ENCODE data around the gene OCA2.
"Not testable (repeated sequence)": the region's sequence is repeated elsewhere in the genome, so short reads cannot be mapped to it uniquely, and the experiment has no call there.

Gene OCA2

DNA sequence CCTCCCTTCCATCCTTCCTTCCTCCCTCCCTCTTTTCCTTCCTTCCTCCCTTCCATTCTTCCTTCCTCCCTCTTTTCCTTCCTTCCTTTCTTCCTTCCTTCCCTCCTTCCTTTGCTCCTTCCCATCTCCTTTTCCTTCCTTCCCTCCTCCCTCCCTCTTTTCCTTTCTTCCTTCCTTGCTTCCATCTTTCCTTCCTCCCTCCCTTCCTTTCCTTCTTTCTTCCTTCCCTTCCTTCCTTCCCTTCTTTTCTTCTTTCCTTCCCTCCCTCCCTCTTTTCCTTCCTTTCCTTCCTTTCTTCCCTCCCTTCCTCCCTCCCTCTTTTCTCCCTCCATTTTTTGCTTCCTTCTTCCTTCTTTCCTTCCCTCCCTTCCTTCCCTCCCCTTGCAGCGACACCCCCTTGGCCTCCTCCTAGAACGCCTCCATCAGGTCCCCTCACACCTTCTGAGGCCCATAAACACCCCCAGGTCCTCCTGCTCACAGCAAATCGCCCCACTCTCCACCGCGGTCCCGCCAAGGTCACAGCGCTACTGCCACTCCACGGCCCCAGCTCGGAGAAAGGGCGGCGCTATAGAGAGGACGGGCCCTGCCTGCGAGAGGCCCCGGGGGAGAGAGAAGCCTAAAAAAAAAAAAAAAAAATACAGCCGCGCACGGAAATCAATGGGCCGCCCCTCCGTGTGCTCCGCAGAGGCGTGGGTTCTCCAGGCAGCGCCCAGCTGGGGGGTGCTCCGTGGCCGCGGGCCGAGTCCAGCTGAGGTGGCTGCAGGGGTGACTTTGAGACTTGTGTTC is 328.2 kb downstream of the OCA2 start:
- DNase-seq (ENCODE audit: low spot score) = no peak

DNA sequence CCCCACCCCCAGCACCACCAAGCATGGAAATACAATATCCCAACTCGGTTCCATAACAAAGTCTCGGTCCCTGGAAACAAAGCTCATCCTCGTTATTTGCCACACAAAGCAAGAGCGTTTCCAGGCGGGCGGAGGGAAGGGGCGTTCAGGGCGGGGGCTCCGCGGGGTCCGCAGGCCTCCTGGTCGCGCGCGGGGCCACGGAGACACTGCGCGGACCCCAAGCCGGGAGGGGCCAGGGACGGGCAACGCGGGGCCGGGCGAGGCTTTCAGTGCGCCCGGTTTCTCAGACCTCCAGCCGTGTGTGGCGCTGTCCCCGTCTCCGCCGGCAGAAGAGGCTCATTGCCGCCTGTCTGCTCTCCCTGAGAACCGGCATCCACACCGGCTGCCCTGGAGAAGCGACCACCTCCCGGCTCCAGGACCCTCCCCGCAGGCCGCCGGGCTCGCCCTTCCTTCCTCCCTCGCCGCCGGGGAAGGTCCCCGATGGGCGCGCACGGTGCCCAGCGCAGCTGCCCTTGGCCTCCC is 329.0 kb downstream of the OCA2 start:
- no peak for DNase-seq (ENCODE audit: low spot score)

DNA sequence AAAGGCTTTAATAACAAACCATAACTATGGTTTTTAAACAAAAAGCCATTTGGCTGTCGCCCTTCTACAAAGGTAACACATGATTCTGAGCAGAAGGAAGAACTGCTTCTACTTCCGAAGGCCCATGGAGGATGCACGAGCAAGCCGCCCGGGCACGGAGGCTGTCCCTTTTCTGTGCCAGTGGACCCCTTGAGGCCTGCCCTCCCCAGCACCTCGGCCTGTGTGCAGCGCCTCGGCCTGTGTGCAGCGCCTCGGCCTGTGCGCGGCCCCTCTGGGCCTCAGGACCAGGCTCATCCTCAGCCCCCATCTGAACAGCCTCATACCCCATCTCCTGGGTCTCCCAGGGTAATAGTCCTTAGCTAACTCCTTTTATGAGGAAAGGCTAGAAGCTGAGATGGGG is 329.5 kb downstream of the OCA2 start:
- DNase-seq (ENCODE audit: low spot score) = no peak

DNA sequence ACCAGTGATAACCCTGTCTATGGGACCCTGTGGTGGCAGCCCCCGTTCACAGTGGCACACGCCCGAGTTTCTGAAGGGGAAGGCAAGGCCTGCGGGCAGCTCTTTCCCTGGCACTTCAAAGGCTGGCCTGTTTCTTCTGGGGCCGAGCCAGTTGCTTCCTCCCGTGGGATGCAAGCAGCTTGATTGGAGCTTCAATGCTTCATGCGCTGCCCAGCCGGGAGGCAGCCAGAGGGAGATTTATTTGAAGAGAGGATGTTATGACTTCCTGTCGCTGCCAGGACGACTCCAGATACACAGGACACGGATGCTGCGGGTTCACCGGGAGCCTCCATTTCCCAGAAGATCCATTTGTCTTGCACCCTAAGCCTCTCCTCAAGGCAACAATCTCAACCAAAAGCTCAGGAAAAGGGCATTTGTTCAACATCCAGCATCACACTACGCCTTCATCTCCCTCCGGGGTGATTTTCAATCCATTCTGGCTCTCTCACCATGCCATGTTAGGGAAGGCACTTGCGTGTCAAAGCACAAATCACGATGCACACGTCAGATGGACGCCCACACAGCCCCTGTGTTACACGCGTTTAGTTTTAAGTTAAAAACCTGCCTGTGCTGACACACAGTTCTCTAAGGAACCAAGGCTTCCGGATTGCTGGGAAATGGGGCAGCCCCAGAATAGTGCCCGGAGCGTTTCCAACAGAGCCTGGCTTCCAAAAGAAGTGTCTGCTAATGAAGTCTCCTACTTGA is 330.2 kb downstream of the OCA2 start:
- DNase-seq (ENCODE audit: low spot score) = peak; percentile 42

DNA sequence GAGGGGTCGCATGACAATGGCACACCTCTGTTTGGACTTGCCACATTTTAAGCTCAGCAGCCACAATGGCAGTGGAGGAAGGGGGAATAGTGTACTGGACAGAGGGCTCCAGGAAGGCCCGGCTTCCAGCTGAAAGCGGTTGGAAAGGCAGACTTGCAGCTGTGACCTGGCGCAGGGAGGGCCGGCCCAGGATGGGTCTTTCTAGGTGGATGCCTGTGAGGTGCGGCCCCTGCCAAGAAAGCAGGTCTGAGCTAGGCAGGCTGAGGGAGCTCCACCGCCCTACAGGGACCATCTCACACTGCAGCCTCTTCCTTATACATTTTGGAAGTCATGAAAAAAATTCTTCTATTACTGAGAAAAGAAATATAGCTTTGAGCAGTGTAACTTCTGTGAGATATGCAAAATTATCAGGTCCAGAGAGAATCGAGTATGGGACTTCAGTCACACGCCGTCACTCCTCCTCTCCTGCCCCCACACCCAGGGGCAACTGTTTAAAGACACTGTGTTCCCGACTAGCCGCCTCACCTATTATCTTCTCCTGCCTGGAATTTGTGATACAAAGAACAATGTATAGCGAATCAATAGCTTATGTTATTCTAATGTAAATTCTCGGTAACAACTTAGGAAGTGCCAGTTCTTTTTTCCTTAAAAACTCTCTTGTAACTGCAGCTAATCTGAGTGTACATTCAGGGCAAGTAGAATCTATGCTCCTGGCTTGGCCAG is 331.0 kb downstream of the OCA2 start:
- no peak for DNase-seq (ENCODE audit: low spot score)

DNA sequence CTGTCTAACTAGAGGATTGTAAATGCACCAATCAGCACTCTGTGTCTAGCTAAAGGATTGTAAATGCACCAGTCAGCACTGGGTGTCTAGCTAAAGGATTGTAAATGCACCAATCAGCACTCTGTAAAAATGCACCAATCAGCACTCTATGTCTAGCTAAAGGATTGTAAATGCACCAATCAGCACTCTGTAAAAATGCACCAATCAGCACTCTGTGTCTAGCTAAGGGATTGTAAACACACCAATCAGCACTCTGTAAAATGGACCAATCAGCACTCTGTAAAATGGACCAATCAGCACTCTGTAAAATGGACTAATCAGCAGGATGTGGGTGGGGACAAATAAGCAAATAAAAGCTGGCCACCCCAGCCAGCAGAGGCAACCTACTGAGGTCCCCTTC is 331.7 kb downstream of the OCA2 start:
- DNase-seq (ENCODE audit: low spot score) = not testable (repeated sequence)

DNA sequence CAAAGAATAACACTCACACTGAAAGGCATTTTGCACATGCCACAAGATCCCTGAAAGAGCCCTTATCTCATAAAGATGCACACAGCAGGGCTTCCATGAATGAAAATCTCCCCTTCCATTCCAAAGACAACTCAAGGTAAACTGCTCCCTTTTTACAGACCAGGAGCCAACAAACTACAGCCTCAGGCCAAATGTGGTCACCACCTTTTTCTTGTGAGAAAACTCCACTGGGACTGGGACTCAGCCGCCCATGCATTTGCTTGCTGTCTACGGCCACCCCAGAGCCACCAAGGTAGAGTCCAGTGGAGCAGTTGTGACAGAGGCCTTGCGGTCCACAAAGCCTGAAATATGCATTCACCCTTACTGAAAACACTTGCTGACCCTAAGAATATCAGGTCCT is 334.8 kb downstream of the OCA2 start:
- no peak for DNase-seq (ENCODE audit: low spot score)

DNA sequence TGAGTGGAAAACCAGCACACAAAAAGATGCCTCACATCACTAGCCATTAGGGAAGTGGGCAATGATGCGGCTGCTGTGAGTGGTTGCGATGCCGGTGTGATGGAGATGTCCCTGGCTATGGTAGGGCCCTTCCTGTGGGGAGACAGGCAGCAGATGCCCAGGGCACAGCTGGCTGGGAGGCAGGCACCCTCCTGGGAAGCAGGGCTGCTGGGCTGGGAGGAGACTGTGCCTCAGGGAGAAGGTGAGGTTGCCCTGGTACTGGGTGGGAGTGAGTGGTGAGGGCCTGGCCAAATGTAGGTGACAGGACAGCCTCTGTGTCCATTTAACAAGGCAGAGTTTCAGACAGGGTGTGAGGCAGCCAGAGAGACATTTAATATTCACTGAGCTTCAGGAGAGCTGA is 335.6 kb downstream of the OCA2 start:
- DNase-seq (ENCODE audit: low spot score) = no peak

DNA sequence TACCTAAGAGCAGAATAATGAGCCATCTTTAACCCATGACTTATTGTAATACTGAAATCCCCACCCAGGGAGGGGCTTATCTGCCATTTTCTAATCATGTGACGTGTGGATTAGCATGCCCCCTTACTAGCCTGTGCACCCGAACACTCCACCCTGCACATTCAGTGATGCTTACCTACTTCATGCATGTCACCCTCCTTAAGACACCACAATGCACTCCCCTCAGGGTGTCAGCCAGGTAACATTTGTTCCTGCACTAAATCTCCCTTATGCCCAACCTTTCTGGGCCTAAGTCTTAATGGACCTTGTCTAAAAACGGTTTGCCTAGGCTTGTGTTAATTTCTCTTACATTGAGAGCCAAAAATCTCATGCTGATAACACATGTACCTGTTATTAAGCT is 336.6 kb downstream of the OCA2 start:
- no peak for DNase-seq (ENCODE audit: low spot score)

DNA sequence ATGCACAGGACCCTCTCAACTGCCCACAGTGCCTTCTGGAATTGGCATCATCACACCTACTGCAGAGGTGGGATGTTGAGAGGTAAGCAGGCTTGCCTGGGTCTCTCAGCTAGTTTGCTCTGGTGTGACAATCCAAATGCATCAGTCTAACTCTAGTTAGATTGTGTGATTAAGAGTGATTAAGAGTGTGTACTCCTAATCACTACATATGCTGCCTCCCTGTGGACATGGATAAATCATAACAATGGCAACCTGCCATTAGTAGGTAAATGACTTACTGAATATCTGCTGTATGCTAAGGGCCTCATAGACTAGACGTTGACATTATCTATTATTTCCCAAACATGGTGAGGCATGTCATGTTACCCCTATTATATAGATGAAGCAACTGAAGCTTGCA is 342.1 kb downstream of the OCA2 start:
- DNase-seq (ENCODE audit: low spot score) = no peak

DNA sequence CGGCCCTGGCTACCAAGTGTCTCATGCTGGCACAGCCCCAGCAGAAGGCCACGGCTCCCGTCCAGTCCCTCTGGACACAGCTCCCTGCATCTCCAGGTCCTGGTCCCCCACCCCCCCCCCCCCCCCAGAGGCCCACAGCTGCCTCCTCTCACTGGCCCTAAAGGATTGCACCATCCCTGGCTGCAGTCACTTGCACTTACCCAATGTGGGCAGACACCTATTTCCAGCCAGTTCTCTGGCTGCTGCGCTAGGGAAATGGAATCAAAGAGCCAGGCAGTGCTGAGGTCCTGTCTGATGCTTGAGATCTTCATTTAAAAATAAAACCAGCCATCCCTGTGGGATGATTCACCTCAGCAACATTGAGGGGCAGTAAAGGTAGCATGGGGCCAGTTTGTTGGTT is 346.4 kb downstream of the OCA2 start:
- DNase-seq (ENCODE audit: low spot score) = no peak

DNA sequence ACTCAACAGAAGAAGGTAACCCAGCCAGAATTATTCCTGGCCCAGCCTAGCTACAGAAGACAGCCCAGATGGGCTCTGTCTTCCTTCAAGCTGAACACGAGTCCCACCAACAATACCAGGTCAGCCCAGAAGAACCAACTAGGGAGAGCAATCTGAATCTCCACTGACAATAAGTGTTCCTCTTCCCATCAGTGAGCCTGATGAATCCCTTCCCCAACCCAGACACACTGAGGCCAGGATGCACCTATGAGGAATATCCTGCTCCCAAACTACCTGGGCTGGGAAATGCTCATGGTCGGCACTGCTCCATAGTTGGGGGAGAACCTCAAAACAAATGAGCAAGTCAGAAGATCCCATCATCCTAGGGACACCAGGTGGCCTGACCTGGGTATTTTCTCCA is 351.1 kb downstream of the OCA2 start:
- no peak for DNase-seq (ENCODE audit: low spot score)

DNA sequence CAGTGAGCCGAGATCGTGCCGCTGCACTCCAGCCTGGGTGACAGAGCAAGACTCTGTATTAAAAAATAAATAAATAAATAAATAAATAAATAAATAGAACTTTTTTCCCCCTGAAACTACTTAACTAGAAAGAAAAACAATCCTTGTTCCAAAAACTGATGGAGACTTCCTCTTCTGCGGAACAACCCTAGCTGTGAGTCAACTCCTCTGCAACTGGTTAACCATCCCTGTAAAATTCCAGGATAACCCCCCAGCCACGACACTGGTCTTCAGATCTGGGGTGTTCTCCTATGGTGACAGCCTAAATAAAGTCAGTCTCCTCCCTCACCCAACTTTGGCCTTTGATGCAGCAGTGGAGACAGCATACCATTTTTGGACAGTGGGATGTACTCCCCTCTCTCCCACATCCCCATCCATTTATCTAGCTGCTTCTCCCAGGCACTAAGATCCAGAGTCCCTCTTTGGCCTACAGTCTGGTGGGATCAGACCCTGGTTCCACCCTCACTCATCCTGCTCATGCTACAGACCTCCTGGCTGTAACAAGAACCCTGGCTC is 352.6 kb downstream of the OCA2 start:
- no peak for DNase-seq (ENCODE audit: low spot score)

DNA sequence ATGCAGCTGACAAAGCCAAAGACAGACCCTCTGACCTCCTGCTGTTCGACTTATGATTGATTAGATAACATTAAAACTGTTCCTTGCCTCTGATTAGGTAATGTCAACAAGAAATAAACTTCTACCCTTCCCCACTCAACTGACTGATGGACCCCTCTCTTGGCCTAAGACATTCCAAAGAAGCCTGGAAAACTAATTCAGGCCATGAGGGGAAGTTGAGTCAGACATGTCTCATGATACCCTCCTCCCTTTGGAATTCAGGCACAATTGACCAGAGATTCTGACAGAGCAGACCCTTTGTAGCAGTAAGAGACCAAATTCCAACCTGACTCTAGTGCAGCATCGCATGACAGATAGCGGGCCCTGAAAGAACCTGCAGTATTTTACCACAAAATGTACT is 354.5 kb downstream of the OCA2 start:
- no peak for DNase-seq (ENCODE audit: low spot score)

DNA sequence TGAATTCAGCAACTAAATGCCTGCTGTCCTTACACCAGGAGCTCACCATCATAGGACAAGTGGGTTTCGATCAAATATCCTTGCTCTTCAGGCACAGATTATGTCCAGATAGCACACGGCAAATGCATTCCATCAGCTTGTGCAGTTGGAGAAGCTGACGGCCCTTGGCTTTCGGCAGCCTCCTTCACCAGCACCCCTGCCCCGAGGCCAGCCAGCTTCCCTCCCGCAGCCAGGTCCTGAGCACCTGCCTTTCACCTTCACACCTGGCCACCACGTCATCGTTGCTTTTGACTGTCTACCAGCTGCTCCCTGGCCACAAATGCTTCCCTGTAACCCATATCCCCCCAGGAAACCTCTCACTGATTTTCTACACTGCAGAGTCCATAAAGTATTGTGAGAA is 355.5 kb downstream of the OCA2 start:
- no peak for DNase-seq (ENCODE audit: low spot score)

DNA sequence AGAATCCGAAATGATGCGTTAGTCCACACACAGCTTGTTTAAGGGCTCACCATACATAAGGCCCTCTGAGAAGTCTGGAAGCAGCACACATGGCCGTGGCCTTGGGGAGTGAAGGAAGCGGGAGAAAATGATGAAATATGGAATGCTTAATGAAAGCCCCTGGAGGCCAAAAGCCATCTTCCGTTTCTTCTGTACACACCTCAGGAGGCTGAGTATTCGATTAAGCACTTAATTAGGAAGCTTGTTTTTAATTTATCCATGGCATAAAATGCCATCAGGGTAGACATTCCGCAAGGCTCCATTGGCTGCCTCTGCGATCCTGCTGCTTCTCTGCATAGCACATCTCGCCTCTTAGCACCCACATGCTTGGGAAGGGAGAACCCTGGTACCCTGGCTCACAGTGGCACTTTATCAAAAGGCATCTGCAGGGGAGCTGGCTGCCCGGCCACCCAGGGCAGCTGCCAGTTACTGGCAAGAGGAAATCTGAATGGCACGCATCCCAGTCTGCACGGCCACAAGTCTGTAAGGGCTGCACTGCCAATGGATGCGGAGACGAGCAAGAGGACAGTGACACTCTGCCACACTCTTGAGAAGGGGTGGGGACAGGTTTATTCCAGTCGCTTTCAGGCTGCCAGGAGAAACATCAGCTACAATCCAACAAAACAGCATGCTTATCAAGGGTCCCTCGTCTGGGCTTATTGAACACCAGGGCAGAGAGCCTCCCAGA is 356.2 kb downstream of the OCA2 start:
- peak; percentile 53 for DNase-seq (ENCODE audit: low spot score)

DNA sequence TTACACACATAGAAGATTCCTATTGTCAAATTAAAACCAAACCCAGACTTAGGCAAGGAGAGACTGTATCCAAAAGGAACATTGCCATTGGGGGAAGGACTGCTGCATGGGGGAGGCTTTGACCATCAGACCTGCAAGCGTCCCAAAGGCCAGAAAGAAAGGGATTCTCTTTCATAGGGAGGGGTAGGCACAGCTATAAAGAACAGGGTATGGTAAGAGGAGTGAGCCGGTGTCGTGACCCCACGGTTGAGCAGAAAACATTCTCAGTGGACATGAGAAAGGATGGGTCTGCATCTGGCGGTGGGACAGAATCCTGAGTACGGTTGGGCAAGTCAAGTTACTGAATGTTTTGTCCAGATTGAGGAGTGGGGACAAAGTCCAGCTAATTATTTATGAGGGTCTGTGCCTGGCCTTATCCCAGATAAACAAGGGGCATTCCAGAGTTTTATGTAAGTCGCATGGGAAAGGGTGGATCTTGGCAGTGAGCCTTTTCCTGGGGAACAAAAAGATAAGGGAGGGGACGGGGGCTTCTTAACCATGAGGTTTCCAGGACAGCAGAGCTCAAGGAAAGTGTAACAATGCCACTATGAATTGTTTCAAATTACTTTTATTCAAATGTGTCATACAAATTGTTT is 357.8 kb downstream of the OCA2 start:
- no peak for DNase-seq (ENCODE audit: low spot score)

DNA sequence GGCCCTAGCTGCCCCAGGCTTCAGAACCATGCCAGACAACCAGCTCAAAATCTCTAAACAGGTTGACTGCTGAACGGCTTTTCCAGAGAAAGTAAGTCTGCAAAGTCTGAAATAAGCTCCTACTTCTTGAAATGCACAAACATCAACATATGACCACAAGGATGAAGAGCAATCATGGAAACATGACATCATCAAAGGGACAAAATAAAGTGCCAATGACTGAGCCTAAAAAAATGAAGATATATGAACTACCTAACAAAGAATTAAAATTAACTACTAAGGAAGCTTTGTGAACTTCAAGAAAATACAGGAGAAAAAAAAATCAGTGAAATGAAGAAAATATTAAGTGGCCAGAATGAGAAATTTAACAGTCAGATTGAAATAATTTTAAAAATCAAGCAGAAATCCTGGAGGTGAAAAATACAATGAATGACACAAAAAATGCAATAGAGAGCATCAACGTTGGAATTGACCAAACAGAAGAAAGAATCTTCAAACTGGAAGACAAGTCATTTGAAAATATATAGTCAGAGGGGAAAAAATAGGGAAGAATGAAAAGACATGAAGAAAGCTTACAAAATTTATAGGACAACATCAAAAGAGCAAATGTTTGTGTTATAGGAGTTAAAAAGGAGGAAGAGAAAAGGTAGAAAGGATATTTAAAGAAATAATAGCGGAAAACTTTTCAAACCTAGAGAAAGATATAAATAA is 364.2 kb downstream of the OCA2 start:
- no peak for DNase-seq (ENCODE audit: low spot score)

DNA sequence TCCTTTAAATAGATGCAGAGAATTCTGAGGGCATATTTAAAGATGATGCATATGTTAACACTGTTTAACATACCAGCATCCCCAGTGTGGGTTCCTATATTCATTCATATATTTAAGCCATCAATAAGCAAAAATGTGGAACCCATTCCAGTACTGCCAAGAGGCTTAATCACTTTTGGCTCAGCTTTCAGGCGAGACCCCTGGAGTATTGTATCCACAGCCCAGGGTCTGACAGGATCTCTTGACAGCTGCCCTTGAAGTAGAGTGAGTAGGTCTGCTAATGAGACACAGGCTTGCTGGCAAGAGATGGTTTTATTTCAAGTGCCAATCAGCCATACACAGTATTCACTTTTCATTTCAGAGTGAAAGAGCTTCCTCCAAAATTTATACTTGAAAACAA is 367.3 kb downstream of the OCA2 start:
- no peak for DNase-seq (ENCODE audit: low spot score)

DNA sequence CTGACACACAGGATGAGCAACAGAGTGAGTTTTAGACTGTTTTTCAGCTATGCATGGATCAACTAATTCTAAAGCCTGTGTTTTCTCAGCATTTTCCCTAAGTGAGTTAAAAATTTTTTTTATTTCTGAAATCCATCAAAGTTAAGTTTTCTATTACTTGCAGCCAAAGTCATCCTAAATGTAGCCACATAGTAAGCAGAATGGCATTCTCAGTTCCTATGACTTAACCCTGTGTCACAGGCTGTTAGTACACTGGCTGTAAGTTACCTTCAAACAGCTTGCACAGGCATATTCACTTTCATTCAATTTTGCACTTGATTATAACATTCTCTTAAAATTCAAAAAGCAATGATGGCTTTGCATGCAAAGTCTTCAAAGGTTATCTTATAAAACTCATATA is 368.2 kb downstream of the OCA2 start:
- DNase-seq (ENCODE audit: low spot score) = no peak

DNA sequence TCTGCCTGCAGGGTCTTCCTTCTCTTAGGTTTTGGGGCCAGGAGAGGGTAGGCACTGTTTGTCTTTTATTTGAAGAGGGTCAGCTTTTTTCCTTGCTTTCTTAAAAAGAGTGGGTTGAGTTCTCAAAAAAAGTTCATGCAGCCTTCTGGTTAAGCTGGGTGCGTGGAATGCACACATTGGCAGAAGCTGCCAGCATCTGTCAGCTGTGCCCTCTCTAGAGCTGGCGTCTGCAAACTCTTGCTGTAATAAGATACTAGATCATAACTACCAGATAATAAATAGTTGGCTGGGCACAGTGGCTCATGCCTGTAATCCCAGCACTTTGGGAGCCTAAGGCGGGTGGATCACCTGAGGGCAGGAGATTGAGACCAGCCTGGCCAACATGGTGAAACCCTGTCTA is 373.4 kb downstream of the OCA2 start:
- DNase-seq (ENCODE audit: low spot score) = no peak
